PC-9 (cell line): ENCODE results near the gene LNP1. TPM values are rescaled to one million over a fixed set of nuclear protein-coding genes. Genes with fewer than 3 reads are reported as not detected.
"Not testable (repeated sequence)": the region's sequence is repeated elsewhere in the genome, so short reads cannot be mapped to it uniquely, and the experiment has no call there.

Experiments used
- BruUV-seq: library from RNA; stranded (reverse); fragments of 400-500 nt; replicated peaks from 2 replicates; lab custom pipeline; 2021; lab: Mats Ljungman, UMichigan
- CTCF ChIA-PET: fragments of 300-600 bp; sonication (Branson Sonifier 250); formaldehyde crosslinking; loops from one replicate; lab custom pipeline; 2022; ENCODE audit warnings: antibody characterized with exemption; lab: Charles Lee
- POLR2A ChIA-PET: fragments of 300-600 bp; sonication (Branson Sonifier 250); formaldehyde crosslinking; loops from one replicate; lab custom pipeline; 2022; ENCODE audit warnings: antibody characterized with exemption; ENCODE audit not compliant: unreplicated experiment; lab: Charles Lee
- DNase-seq, 2 experiments: peaks; one replicate each; pipeline versions ENCODE4 v3.0.0 to v3.0.0-alpha.2; 2015 to 2022; ENCODE audit warnings: mixed read lengths in 1 of 2
- H2AFZ ChIP-seq: fragments of 200-600 bp; sonication (generic); 2 replicates; pipeline ENCODE4 v1.8.1; 2017; ENCODE audit warnings: antibody characterized with exemption
- H3F3A ChIP-seq: fragments of 200-600 bp; sonication (generic); 2 replicates; pipeline ENCODE4 v1.8.1; 2017; ENCODE audit warnings: antibody characterized with exemption, mild to moderate bottlenecking, low read depth; ENCODE audit not compliant: insufficient read depth
- H3K27ac ChIP-seq: fragments of 200-600 bp; sonication (generic); 2 replicates; pipeline ENCODE4 v1.6.1; 2016; ENCODE audit warnings: mixed run types
- H3K27me3 ChIP-seq: fragments of 200-600 bp; sonication (generic); 2 replicates; pipeline ENCODE4 v1.6.1; 2016; ENCODE audit warnings: low read depth, mixed run types; ENCODE audit not compliant: insufficient read depth
- H3K36me3 ChIP-seq: fragments of 200-600 bp; sonication (generic); 2 replicates; pipeline ENCODE4 v1.6.1; 2016; ENCODE audit warnings: low read depth, mixed run types
- H3K4me1 ChIP-seq: fragments of 200-600 bp; sonication (generic); replicated peaks from 2 replicates; pipeline ENCODE4 v1.6.1; 2016; ENCODE audit warnings: mixed run types; ENCODE audit not compliant: insufficient read depth
- H3K4me2 ChIP-seq: fragments of 200-600 bp; sonication (generic); 2 replicates; pipeline ENCODE4 v1.6.1; 2017; ENCODE audit warnings: mixed run types
- H3K4me3 ChIP-seq: fragments of 200-600 bp; sonication (generic); 2 replicates; pipeline ENCODE4 v1.6.1; 2016; ENCODE audit warnings: mixed run types
- H3K79me2 ChIP-seq: fragments of 200-600 bp; sonication (generic); 2 replicates; pipeline ENCODE4 v1.6.1; 2017; ENCODE audit warnings: low read depth, mixed run types
- H3K9me2 ChIP-seq: fragments of 200-600 bp; sonication (generic); 2 replicates; pipeline ENCODE4 v1.8.1; 2017; ENCODE audit warnings: mild to moderate bottlenecking; ENCODE audit not compliant: insufficient read depth
- H3K9me3 ChIP-seq: fragments of 200-600 bp; sonication (generic); 2 replicates; pipeline ENCODE4 v1.8.1; 2016; ENCODE audit warnings: low read depth; ENCODE audit not compliant: insufficient read depth
- H4K20me1 ChIP-seq: fragments of 200-600 bp; sonication (generic); 2 replicates; pipeline ENCODE4 v1.8.1; 2017; ENCODE audit not compliant: insufficient read depth
- EZH2 ChIP-seq: fragments of 200-600 bp; sonication (generic); IDR thresholded peaks from 2 replicates; pipeline ENCODE4 v1.8.0; 2017; ENCODE audit warnings: antibody characterized with exemption, low read depth
- intact Hi-C: fragments of 100-400 bp; cut with micrococcal nuclease; formaldehyde crosslinking; loops from one replicate; pipeline ENCODE4 v1.10.0; 2022; ENCODE audit not compliant: unreplicated experiment
- total RNA-seq: library from RNA; stranded (reverse); gene quantifications from 2 replicates; pipeline ENCODE4 v1.2.3, GENCODE V29; 2021
- TF ChIP-seq, protein P1 (sequence below): fragments of 200-600 bp; sonication (generic); conservative IDR thresholded peaks from 2 replicates; pipeline ENCODE4 v1.6.1; 2017; ENCODE audit warnings: mixed run types, antibody characterized with exemption, mild to moderate bottlenecking, moderate library complexity

Gene LNP1
- total RNA-seq, 1 experiment from 2014 or later, result 4.8 TPM

DNA sequence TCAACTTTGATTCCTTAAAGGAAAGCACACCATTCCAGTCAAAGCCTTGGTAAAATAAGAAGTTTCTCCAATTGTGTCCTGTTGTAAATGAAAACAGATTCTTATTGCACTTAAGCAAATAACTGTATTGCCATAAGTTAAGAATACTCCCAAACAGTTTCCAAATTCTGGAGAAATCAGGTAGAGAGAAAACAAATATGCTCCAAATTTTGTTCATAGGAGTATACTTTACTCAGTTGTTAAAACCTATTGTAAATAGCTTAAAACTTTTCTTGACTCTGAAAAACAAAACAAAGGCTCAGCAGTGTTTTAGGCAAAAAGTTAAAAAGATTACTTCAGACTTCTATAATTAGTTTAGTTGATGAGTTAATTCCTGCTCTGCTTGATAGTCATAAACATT lies 42.4 kb downstream of the LNP1 start:
- intact Hi-C loops, result no loop called here
- CTCF ChIA-PET, result no interaction called here
- Histone ChIP-seq H3K36me3 (no peaks in the 10 kb centered on the region), H3K27me3 (no peaks in the 10 kb centered on the region), H3K79me2 (no peaks in the 10 kb centered on the region), H2AFZ (no peak overlapping the region), H3F3A (no peaks in the 10 kb centered on the region), H3K4me1 (no peaks in the 10 kb centered on the region), H3K27ac (no peak overlapping the region), H3K9me2 (no peaks in the 10 kb centered on the region), H4K20me1 (no peaks in the 10 kb centered on the region), H3K4me3 (no peak overlapping the region), H3K9me3 (peaks cover 7% of the 10 kb centered on the region), H3K4me2 (no peak overlapping the region)
- no TSS peak for BruUV-seq
- POLR2A ChIA-PET, result no interaction called here
- TF ChIP-seq, protein P1, sequence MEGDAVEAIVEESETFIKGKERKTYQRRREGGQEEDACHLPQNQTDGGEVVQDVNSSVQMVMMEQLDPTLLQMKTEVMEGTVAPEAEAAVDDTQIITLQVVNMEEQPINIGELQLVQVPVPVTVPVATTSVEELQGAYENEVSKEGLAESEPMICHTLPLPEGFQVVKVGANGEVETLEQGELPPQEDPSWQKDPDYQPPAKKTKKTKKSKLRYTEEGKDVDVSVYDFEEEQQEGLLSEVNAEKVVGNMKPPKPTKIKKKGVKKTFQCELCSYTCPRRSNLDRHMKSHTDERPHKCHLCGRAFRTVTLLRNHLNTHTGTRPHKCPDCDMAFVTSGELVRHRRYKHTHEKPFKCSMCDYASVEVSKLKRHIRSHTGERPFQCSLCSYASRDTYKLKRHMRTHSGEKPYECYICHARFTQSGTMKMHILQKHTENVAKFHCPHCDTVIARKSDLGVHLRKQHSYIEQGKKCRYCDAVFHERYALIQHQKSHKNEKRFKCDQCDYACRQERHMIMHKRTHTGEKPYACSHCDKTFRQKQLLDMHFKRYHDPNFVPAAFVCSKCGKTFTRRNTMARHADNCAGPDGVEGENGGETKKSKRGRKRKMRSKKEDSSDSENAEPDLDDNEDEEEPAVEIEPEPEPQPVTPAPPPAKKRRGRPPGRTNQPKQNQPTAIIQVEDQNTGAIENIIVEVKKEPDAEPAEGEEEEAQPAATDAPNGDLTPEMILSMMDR, result no peak
- no peak for TF ChIP-seq EZH2
- no peak for DNase-seq

DNA sequence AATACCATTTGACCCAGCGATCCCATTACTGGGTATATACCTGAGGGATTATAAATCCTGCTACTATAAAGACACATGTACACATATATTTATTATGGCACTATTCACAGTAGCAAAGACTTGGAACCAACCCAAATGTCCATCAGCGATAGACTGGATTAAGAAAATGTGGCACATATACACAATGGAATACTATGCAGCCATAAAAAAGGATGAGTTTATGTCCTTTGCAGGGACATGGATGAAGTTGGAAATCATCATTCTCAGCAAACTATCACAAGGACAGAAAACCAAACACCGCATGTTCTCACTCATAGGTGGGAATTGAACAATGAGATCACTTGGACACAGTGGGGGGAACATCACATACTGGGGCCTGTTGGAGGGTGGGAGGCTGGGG lies 45.7 kb downstream of the LNP1 start:
- H3K4me3 ChIP-seq, POLR2A ChIA-PET, H4K20me1 ChIP-seq, H2AFZ ChIP-seq, H3K9me2 ChIP-seq, intact Hi-C loops, H3K79me2 ChIP-seq, CTCF ChIA-PET, H3K36me3 ChIP-seq, DNase-seq, BruUV-seq, H3K4me2 ChIP-seq, H3K9me3 ChIP-seq, H3K27ac ChIP-seq, H3F3A ChIP-seq, H3K27me3 ChIP-seq, H3K4me1 ChIP-seq: not testable (repeated sequence)

DNA sequence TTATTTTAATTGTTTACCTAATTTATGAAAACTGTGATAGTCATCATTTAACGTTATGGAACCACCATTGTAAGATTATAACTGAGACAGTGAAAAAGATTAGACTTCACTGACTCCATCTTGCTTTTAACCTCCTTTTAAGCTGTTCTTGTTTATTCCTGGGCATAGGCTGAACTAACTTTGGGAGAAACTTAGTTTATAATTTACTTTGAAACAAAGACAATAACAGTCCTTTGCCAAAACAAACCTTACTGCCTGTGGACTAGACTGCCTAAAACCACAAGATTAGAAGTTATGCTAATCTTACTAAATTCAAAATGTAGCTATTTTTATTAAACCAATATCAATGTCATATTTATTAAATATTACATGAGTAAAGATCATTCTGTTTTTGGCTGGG lies 46.7 kb downstream of the LNP1 start:
- Histone ChIP-seq H3K27ac (no peak overlapping the region), H3K4me1 (no peaks in the 10 kb centered on the region), H3K4me3 (no peak overlapping the region), H2AFZ (no peak overlapping the region), H3K27me3 (no peaks in the 10 kb centered on the region), H3K9me2 (no peaks in the 10 kb centered on the region), H3K36me3 (no peaks in the 10 kb centered on the region), H4K20me1 (no peaks in the 10 kb centered on the region), H3K4me2 (no peak overlapping the region), H3K79me2 (no peaks in the 10 kb centered on the region), H3F3A (no peaks in the 10 kb centered on the region), H3K9me3 (peaks cover 7% of the 10 kb centered on the region)
- intact Hi-C loops, result no loop called here
- no TSS peak for BruUV-seq
- ChIA-PET CTCF (interaction anchor here (0.6 kb wide), 1 partner anchor 1853 kb away, joined by 3 read pairs; no protein-coding TSS in a partner anchor), POLR2A (interaction anchor here (0.7 kb wide), 1 partner anchor 31 kb away, joined by 3 read pairs; no protein-coding TSS in a partner anchor)
- no peak for DNase-seq
- TF ChIP-seq EZH2, result no peak
- TF ChIP-seq, protein P1, result no peak

DNA sequence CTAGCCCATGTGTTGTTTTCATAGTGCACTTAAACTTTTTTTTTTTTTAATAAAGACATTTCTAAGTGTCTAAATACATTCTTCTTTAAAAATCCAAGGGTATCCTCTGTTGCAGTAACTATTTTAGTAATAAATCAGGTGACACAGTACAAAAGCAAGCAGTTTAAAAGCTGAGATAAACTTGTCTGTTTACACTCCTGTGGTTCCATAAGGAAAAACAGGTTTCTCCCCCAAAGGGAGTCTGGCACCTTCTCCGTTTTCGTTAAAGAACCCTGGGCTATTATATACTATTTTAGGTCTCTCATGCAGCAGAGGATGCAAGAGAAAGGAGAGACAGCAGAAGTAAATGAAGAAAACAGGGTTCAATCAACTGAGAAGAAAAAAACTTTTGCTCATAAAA lies 47.9 kb downstream of the LNP1 start:
- Histone ChIP-seq H3K79me2 (no peaks in the 10 kb centered on the region), H3K36me3 (no peaks in the 10 kb centered on the region), H4K20me1 (no peaks in the 10 kb centered on the region), H3K9me2 (no peaks in the 10 kb centered on the region), H3K27me3 (no peaks in the 10 kb centered on the region), H3K4me3 (no peak overlapping the region), H3F3A (no peaks in the 10 kb centered on the region), H3K4me1 (no peaks in the 10 kb centered on the region), H3K4me2 (no peak overlapping the region), H3K9me3 (peaks cover 3% of the 10 kb centered on the region), H3K27ac (no peak overlapping the region), H2AFZ (0 out of 2 replicates have a peak overlapping the region, but pooled peaks have one; percentile 17)
- ChIA-PET CTCF (no interaction called here), POLR2A (no interaction called here)
- no peak for TF ChIP-seq EZH2
- TF ChIP-seq, protein P1, result no peak
- no peak for DNase-seq
- BruUV-seq, result no TSS peak
- intact Hi-C loops, result no loop called here
